HuH-7 (cell line): ENCODE measurements around the gene ECHDC1.

Experiments
- DNase-seq: peaks from one replicate; pipeline ENCODE4 v3.0.0; 2011; ENCODE audit warnings: low spot score

Gene ECHDC1

GRCh38 chr6:127282184-127282583 is 61.2 kb downstream of the ECHDC1 start:
- no peak for DNase-seq

- no peak for DNase-seq
Measured at GRCh38 chr6:127279815-127280214, 63.6 kb downstream of the ECHDC1 start.

- no peak for DNase-seq
Measured at GRCh38 chr6:127277878-127278843, 65.2 kb downstream of the ECHDC1 start.

- no peak for DNase-seq
Measured at GRCh38 chr6:127276331-127276730, 67.1 kb downstream of the ECHDC1 start.

GRCh38 chr6:127273499-127273898 is 69.9 kb downstream of the ECHDC1 start:
- DNase-seq, result no peak

GRCh38 chr6:127272576-127272975 is 70.8 kb downstream of the ECHDC1 start:
- DNase-seq, result no peak

- peak; percentile 15 for DNase-seq
Measured at GRCh38 chr6:127267646-127268625, 75.5 kb downstream of the ECHDC1 start.

- DNase-seq, result peak; percentile 74
Measured at GRCh38 chr6:127266892-127267645, 76.3 kb downstream of the ECHDC1 start.

GRCh38 chr6:127266178-127266891 is 77.1 kb downstream of the ECHDC1 start, which contains the start of gene RNF146:
TSS of gene RNF146 (plus strand) at chr6:127266864. CDS start at chr6:127280339, 13,475 bp downstream.
- peak; percentile 86 for DNase-seq

GRCh38 chr6:127263481-127263880 is 79.9 kb downstream of the ECHDC1 start:
- no peak for DNase-seq

- no peak for DNase-seq
Measured at GRCh38 chr6:127262896-127263295, 80.5 kb downstream of the ECHDC1 start.

- DNase-seq, result no peak
Measured at GRCh38 chr6:127255286-127255685, 88.1 kb downstream of the ECHDC1 start.

- no peak for DNase-seq
Measured at GRCh38 chr6:127249621-127250020, 93.8 kb downstream of the ECHDC1 start.

- DNase-seq, result no peak
Measured at GRCh38 chr6:127247114-127248096, 96.0 kb downstream of the ECHDC1 start.

GRCh38 chr6:127243501-127243900 is 99.9 kb downstream of the ECHDC1 start:
- no peak for DNase-seq
